MM.1S (cell line): ENCODE results near the gene FAM107B.

Experiments
- DNase-seq: peaks from one replicate; pipeline ENCODE4 v3.0.0-alpha.2; 2015
- H2AFZ ChIP-seq: fragments of 300-600 bp; sonication (generic); 2 replicates; pipeline ENCODE4 v1.6.0; 2016; ENCODE audit warnings: antibody characterized with exemption, low read length
- H3F3A ChIP-seq: fragments of 300-600 bp; sonication (generic); 2 replicates; pipeline ENCODE4 v1.6.1; 2016; ENCODE audit warnings: mild to moderate bottlenecking, antibody characterized with exemption, low read length, moderate library complexity, mixed read lengths; ENCODE audit not compliant: insufficient read depth
- H3K27ac ChIP-seq: fragments of 300-600 bp; sonication (generic); 2 replicates; pipeline ENCODE4 v1.5.1; 2016; ENCODE audit warnings: mild to moderate bottlenecking, low read length
- H3K27me3 ChIP-seq: fragments of 300-600 bp; sonication (generic); replicated peaks from 2 replicates; pipeline ENCODE4 v1.6.0; 2016; ENCODE audit warnings: low read length; ENCODE audit not compliant: insufficient read depth
- H3K36me3 ChIP-seq: fragments of 300-600 bp; sonication (generic); replicated peaks from 2 replicates; pipeline ENCODE4 v1.6.1; 2016; ENCODE audit warnings: mild to moderate bottlenecking, low read length, mixed read lengths; ENCODE audit not compliant: insufficient read depth
- H3K4me1 ChIP-seq: fragments of 300-600 bp; sonication (generic); 2 replicates; pipeline ENCODE4 v1.6.1; 2016; ENCODE audit warnings: low read length, mixed read lengths
- H3K4me2 ChIP-seq: fragments of 300-600 bp; sonication (generic); 2 replicates; pipeline ENCODE4 v1.6.0; 2016; ENCODE audit warnings: low read depth, low read length
- H3K4me3 ChIP-seq: fragments of 300-600 bp; sonication (generic); 2 replicates; pipeline ENCODE4 v1.5.1; 2016; ENCODE audit warnings: low read length, mixed read lengths
- H3K79me2 ChIP-seq: fragments of 300-600 bp; sonication (generic); 2 replicates; pipeline ENCODE4 v1.6.1; 2016; ENCODE audit warnings: mixed run types, low read length, mixed read lengths
- H3K9ac ChIP-seq: fragments of 300-600 bp; sonication (generic); 2 replicates; pipeline ENCODE4 v1.6.1; 2016; ENCODE audit warnings: low read length, mixed read lengths
- H3K9me2 ChIP-seq: fragments of 300-600 bp; sonication (generic); replicated peaks from 2 replicates; pipeline ENCODE4 v1.6.1; 2016; ENCODE audit warnings: mild to moderate bottlenecking, low read length, mixed read lengths; ENCODE audit not compliant: insufficient read depth
- H3K9me3 ChIP-seq: fragments of 300-600 bp; sonication (generic); replicated peaks from 2 replicates; pipeline ENCODE4 v1.6.1; 2016; ENCODE audit warnings: mild to moderate bottlenecking, low read length, mixed read lengths; ENCODE audit not compliant: insufficient read depth
- H4K20me1 ChIP-seq: fragments of 300-600 bp; sonication (generic); 2 replicates; pipeline ENCODE4 v1.6.1; 2016; ENCODE audit warnings: mild to moderate bottlenecking, low read length, moderate library complexity, mixed read lengths; ENCODE audit not compliant: insufficient read depth
- EZH2 ChIP-seq: fragments of 300-600 bp; sonication (generic); optimal IDR thresholded peaks from 2 replicates; pipeline ENCODE3; 2017; ENCODE audit warnings: low read depth, mild to moderate bottlenecking, antibody characterized with exemption, low read length, mixed read lengths
- EZH2phosphoT487 ChIP-seq: fragments of 300-600 bp; sonication (generic); IDR thresholded peaks from 2 replicates; pipeline ENCODE4 v1.6.1; 2018; ENCODE audit warnings: antibody characterized with exemption, low read length
- TF ChIP-seq, protein P1 (sequence below): fragments of 300-600 bp; sonication (generic); IDR thresholded peaks from 2 replicates; pipeline ENCODE4 v1.5.1; 2016; ENCODE audit warnings: antibody characterized with exemption, low read length, mixed read lengths

The FAM107B gene

DNA sequence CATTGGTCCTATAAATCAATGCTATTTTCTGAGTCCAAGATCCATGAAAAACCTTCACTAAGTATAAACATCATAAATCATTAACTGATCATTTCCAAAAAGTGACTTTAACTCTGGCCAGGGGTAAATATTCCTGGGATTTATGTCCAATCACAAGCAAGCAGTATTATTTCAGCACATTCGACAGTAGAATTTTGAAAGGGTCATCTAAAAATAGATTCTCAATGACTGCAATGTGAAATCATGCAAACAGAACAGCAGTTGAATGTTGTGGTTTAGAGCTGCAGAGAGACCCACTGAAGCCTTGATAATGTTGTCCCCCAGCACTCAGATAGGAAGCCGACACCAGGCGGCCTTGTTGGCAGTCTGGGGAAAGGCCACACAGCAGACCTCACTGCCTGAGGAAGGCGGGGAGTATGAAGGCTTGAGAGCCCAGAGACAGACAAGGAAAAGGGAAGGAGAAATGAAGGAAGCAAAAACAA is 38.1 kb downstream of the FAM107B start:
- Histone ChIP-seq H3K27ac (peak overlapping the region; percentile 69; the same call in 1 of the 2 replicates), H3K9me3 (no peaks in the 10 kb centered on the region), H3K79me2 (no peaks in the 10 kb centered on the region), H4K20me1 (no peaks in the 10 kb centered on the region), H3K36me3 (no peaks in the 10 kb centered on the region), H3K4me2 (0 out of 2 replicates have a peak overlapping the region, but pooled peaks have one; percentile 3), H3F3A (peaks cover 33% of the 10 kb centered on the region; the same call in 1 of the 2 replicates), H3K9me2 (no peaks in the 10 kb centered on the region), H3K4me3 (no peak overlapping the region), H3K9ac (no peak overlapping the region), H2AFZ (no peak overlapping the region; the same call in 1 of the 2 replicates), H3K4me1 (peaks cover 50% of the 10 kb centered on the region), H3K27me3 (no peaks in the 10 kb centered on the region)
- TF ChIP-seq EZH2 (no peak), EZH2phosphoT487 (no peak)
- TF ChIP-seq, protein P1, sequence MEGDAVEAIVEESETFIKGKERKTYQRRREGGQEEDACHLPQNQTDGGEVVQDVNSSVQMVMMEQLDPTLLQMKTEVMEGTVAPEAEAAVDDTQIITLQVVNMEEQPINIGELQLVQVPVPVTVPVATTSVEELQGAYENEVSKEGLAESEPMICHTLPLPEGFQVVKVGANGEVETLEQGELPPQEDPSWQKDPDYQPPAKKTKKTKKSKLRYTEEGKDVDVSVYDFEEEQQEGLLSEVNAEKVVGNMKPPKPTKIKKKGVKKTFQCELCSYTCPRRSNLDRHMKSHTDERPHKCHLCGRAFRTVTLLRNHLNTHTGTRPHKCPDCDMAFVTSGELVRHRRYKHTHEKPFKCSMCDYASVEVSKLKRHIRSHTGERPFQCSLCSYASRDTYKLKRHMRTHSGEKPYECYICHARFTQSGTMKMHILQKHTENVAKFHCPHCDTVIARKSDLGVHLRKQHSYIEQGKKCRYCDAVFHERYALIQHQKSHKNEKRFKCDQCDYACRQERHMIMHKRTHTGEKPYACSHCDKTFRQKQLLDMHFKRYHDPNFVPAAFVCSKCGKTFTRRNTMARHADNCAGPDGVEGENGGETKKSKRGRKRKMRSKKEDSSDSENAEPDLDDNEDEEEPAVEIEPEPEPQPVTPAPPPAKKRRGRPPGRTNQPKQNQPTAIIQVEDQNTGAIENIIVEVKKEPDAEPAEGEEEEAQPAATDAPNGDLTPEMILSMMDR: no peak
- peak; percentile 39 for DNase-seq

DNA sequence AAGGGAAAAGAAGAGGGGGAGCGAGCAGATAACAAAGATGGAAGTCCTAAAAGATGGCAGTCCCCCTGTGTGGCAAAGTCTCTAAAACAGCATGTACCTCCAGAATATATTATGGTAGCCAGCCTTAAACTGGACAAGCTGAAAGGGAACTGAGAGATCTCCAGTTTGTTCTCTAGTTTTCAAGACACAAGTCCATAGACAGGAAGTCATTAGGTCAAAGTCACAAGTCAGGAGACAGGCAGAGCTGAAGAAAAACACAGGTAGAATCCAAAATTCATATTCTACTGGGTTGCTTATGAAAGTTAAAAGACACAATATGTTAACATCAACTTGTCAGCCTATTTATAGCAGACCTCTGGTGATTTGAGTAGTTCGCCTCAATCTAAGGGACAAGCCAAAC is 38.7 kb downstream of the FAM107B start:
- no peak overlapping the region for H3K9ac ChIP-seq
- no peaks in the 10 kb centered on the region for H4K20me1 ChIP-seq
- H3K4me1 ChIP-seq: peaks cover 45% of the 10 kb centered on the region
- no peaks in the 10 kb centered on the region for H3K27me3 ChIP-seq
- DNase-seq: peak; percentile 22
- H3K27ac ChIP-seq: peak overlapping the region; percentile 69; the same call in 1 of the 2 replicates
- H3K9me3 ChIP-seq: no peaks in the 10 kb centered on the region
- no peaks in the 10 kb centered on the region for H3K9me2 ChIP-seq
- no peaks in the 10 kb centered on the region for H3K79me2 ChIP-seq
- no peak overlapping the region; the same call in 1 of the 2 replicates for H2AFZ ChIP-seq
- TF ChIP-seq, protein P1: no peak
- H3K4me3 ChIP-seq: no peak overlapping the region
- H3F3A ChIP-seq: peaks cover 28% of the 10 kb centered on the region; the same call in 1 of the 2 replicates
- no peaks in the 10 kb centered on the region for H3K36me3 ChIP-seq
- peak overlapping the region; percentile 3; the same call in 1 of the 2 replicates for H3K4me2 ChIP-seq

DNA sequence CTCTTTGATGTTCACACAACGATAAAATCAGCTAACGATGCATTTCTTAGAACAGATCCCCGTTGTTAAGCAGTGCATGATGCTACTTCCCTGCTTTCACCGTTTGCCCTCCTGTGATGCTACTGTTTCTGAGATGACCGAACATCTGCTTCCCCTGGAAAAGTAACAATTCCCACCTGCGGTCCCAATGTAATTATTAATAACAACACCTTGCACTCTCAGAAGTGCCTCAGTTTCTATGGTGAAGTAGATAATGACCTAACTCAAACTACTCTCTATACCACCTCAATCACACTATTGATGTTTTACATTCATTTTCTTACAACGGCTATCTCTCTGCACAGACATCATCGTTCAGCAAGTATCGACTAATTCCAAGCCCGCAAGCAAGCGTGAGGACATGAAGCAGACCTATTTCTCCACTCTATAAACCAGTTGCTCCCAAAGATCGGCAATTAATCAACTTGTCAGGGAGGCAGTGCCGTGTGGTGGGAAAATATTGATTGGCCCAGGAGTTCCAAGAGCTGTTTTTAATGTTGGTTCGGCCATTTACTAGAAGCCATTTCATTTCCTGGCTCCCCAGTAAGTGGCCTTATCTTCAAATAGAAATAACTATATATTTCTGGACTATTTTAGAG is 42.7 kb downstream of the FAM107B start:
- no peak overlapping the region for H3K27ac ChIP-seq
- no peak overlapping the region for H3K4me2 ChIP-seq
- H2AFZ ChIP-seq: no peak overlapping the region
- no peak for TF ChIP-seq EZH2phosphoT487
- no peak for TF ChIP-seq EZH2
- TF ChIP-seq, protein P1: no peak
- no peaks in the 10 kb centered on the region for H4K20me1 ChIP-seq
- peaks cover 22% of the 10 kb centered on the region; the same call in 1 of the 2 replicates for H3F3A ChIP-seq
- no peaks in the 10 kb centered on the region for H3K9me2 ChIP-seq
- no peak overlapping the region for H3K4me3 ChIP-seq
- no peak for DNase-seq
- no peaks in the 10 kb centered on the region for H3K27me3 ChIP-seq
- H3K36me3 ChIP-seq: no peaks in the 10 kb centered on the region
- H3K4me1 ChIP-seq: peaks cover 30% of the 10 kb centered on the region
- H3K9ac ChIP-seq: no peak overlapping the region
- no peaks in the 10 kb centered on the region for H3K9me3 ChIP-seq
- no peaks in the 10 kb centered on the region for H3K79me2 ChIP-seq
